K562 (cell line): ENCODE data around the gene ITGA7. TPM values are rescaled to one million over a fixed set of nuclear protein-coding genes. Genes with fewer than 3 reads are reported as not detected.

Source experiments
- EGR1 ChIP-seq: fragments of 450-650 bp; conservative IDR thresholded peaks from 2 replicates; pipeline ENCODE4 v1.6.1; 2017; ENCODE audit warnings: mild to moderate bottlenecking
- GATAD2A ChIP-seq: fragments of 450-650 bp; IDR thresholded peaks from 2 replicates; pipeline ENCODE4 v1.6.1; 2017
- HOXB6 ChIP-seq: fragments of 250-450 bp; sonication (Bioruptor Pico); IDR thresholded peaks from 2 replicates; pipeline ENCODE4 v1.5.1; 2022; ENCODE audit warnings: mild to moderate bottlenecking, borderline replicate concordance
- IRF2 ChIP-seq: sonication (generic); formaldehyde crosslinking; IDR thresholded peaks from 2 replicates; pipeline ENCODE4 v1.8.1; 2022; ENCODE audit warnings: mild to moderate bottlenecking, missing genetic modification reagents
- JUND ChIP-seq, 2 experiments: IDR thresholded peaks; 2 replicates in 1 of 2; 3 replicates in 1 of 2; pipeline ENCODE4 v1.6.1; 2011; ENCODE audit warnings: borderline replicate concordance in 2 of 2, low read depth in 2 of 2, low read length in 2 of 2, improper control_type of control experiment in 1 of 2, missing biosample characterization in 1 of 2, missing genetic modification characterization in 1 of 2, missing genetic modification reagents in 1 of 2
- L3MBTL2 ChIP-seq: fragments of 450-650 bp; IDR thresholded peaks from 2 replicates; pipeline ENCODE4 v1.6.1; 2016; ENCODE audit warnings: mild to moderate bottlenecking, moderate library complexity
- MAFG ChIP-seq: fragments of 450-650 bp; conservative IDR thresholded peaks from 2 replicates; pipeline ENCODE4 v1.6.1; 2016; ENCODE audit warnings: missing genetic modification characterization, missing compliant biosample characterization
- NFIX ChIP-seq: fragments of 250-450 bp; sonication (Bioruptor Pico); IDR thresholded peaks from 2 replicates; pipeline ENCODE4 v1.4.0; 2020; ENCODE audit warnings: low read depth, mild to moderate bottlenecking, moderate library complexity
- NR1H2 ChIP-seq: sonication (generic); formaldehyde crosslinking; IDR thresholded peaks from 2 replicates; pipeline ENCODE4 v1.4.0; 2020; ENCODE audit warnings: mild to moderate bottlenecking, missing genetic modification reagents
- RBM25 ChIP-seq: fragments of 200-400 bp; formaldehyde crosslinking; IDR thresholded peaks from 2 replicates; pipeline ENCODE4 v1.6.1; 2018; ENCODE audit warnings: low read length, low read depth, moderate library complexity; ENCODE audit not compliant: severe bottlenecking
- ZBTB8A ChIP-seq: fragments of 450-650 bp; IDR thresholded peaks from 2 replicates; pipeline ENCODE4 v1.6.1; 2018; ENCODE audit warnings: mild to moderate bottlenecking, moderate library complexity; ENCODE audit not compliant: partially characterized antibody
- polyA plus RNA-seq, 8 experiments: library from polyadenylated mRNA; depleted of rRNA in 4 of 8; stranded (reverse) in 5 of 8; unstranded in 3 of 8; fragments of >200 nt; fragmentation: Nextera tagmentation in 2 of 8; fragmentation: Illumina TruSeq in 1 of 8; extraction: Ambion mirVana in 2 of 8; extraction: Trizol in 1 of 8; gene quantifications; 2 replicates each; pipeline versions ENCODE4 v1.2.1 to v1.2.3, GENCODE V29; 2011 to 2014; ENCODE audit warnings: inconsistent platforms in 1 of 8, missing spikeins in 1 of 8
- total RNA-seq, 7 experiments: library from RNA; depleted of rRNA in 6 of 7; stranded (reverse); fragments of >200 nt in 6 of 7; fragmentation: Illumina TruSeq in 2 of 7; extraction: Trizol in 2 of 7; gene quantifications; 2 replicates each; pipeline versions ENCODE4 v1.2.1 to v1.2.3, GENCODE V29; 2011 to 2021; ENCODE audit warnings: low replicate concordance in 1 of 7
- TF ChIP-seq, protein P1 (sequence below): sonication (generic); formaldehyde crosslinking; IDR thresholded peaks from 2 replicates; pipeline ENCODE4 v1.9.0; 2022; ENCODE audit warnings: mild to moderate bottlenecking, missing genetic modification reagents
- TF ChIP-seq, protein P2 (sequence below): fragments of 450-650 bp; IDR thresholded peaks from 2 replicates; pipeline ENCODE4 v1.6.1; 2016; ENCODE audit warnings: missing biosample characterization, missing genetic modification characterization
- TF ChIP-seq, protein P3 (sequence below): fragments of 250-450 bp; sonication (Bioruptor Pico); IDR thresholded peaks from 2 replicates; pipeline ENCODE4 v1.5.1; 2021; ENCODE audit warnings: mild to moderate bottlenecking
- TF ChIP-seq, protein P4 (sequence below): fragments of 450-650 bp; IDR thresholded peaks from 2 replicates; pipeline ENCODE4 v1.6.1; 2016; ENCODE audit warnings: antibody characterized with exemption
- TF ChIP-seq, protein P5 (sequence below): fragments of 250-450 bp; sonication (Bioruptor Pico); IDR thresholded peaks from 2 replicates; pipeline ENCODE4 v1.4.0; 2020; ENCODE audit warnings: borderline replicate concordance
- TF ChIP-seq, protein P6 (sequence below): fragments of 450-650 bp; IDR thresholded peaks from 2 replicates; pipeline ENCODE4 v1.6.1; 2018; ENCODE audit not compliant: partially characterized antibody

Gene ITGA7
- total and polyA plus RNA-seq, 9 of the 15 experiments (the other 6 are each of a cell fraction or from before 2014, with no cell fraction given) = 0.11 to 2.3 (median 0.56) TPM; not detected in 1

DNA sequence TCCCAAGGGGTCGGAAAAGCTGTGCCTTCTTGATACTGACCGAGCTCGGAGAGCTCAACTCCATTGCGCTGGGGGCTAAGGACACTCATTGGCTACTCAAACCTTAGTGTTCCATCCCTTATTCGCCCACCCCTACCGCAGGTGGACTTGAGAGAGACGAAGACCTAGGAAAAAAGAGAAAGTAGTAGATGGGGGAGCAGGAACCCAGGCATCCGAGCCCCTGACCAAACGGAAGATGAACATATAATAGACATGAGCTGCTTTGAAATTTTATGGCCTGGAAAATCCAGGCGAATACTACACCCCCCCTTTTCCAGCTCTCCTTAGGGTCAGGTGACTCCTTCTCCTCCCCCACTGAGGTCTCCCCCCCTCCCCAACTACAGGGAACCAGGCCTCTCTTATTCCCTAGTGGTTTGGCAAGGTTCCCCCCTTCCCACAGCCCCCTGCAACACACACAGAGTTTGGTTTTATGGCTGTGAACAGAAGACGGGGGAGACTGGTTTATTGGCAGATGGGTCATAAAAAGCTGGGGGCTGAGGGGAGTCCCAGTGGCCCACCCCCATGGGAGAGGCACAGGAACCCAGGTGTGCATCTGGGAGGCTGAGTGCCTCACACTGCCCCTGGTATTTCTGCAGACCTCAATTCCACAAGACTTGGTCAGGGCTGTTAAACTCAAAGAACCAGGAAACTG lies 36.8 kb upstream of the ITGA7 start (continued):
- TF ChIP-seq, protein P1, sequence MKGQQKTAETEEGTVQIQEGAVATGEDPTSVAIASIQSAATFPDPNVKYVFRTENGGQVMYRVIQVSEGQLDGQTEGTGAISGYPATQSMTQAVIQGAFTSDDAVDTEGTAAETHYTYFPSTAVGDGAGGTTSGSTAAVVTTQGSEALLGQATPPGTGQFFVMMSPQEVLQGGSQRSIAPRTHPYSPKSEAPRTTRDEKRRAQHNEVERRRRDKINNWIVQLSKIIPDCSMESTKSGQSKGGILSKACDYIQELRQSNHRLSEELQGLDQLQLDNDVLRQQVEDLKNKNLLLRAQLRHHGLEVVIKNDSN (CRISPR knock-in tag) = 0 out of 2 replicates have a peak, but pooled peaks have one; percentile 15
- TF ChIP-seq JUND (IDR thresholded peaks at IDR 0.05; ENCODE audit: borderline replicate concordance, low read depth, low read length) (no peak), JUND (tag; IDR thresholded peaks at IDR 0.05; ENCODE audit: borderline replicate concordance, low read depth, low read length) (no peak), RBM25 (no peak), MAFG (tag) (no peak), L3MBTL2 (0 out of 2 replicates have a peak, but pooled peaks have one; percentile 32), GATAD2A (no peak), NFIX (CRISPR knock-in tag) (no peak), HOXB6 (CRISPR knock-in tag) (no peak), NR1H2 (no peak), EGR1 (no peak), ZBTB8A (no peak), IRF2 (no peak)
- TF ChIP-seq, protein P2, sequence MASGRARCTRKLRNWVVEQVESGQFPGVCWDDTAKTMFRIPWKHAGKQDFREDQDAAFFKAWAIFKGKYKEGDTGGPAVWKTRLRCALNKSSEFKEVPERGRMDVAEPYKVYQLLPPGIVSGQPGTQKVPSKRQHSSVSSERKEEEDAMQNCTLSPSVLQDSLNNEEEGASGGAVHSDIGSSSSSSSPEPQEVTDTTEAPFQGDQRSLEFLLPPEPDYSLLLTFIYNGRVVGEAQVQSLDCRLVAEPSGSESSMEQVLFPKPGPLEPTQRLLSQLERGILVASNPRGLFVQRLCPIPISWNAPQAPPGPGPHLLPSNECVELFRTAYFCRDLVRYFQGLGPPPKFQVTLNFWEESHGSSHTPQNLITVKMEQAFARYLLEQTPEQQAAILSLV (tag) = no peak
- TF ChIP-seq, protein P3, sequence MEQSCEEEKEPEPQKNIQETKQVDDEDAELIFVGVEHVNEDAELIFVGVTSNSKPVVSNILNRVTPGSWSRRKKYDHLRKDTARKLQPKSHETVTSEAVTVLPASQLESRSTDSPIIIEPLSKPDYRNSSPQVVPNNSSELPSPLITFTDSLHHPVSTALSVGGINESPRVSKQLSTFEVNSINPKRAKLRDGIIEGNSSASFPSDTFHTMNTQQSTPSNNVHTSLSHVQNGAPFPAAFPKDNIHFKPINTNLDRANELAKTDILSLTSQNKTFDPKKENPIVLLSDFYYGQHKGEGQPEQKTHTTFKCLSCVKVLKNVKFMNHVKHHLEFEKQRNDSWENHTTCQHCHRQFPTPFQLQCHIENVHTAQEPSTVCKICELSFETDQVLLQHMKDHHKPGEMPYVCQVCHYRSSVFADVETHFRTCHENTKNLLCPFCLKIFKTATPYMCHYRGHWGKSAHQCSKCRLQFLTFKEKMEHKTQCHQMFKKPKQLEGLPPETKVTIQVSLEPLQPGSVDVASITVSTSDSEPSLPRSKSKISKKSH = no peak
- TF ChIP-seq, protein P4, sequence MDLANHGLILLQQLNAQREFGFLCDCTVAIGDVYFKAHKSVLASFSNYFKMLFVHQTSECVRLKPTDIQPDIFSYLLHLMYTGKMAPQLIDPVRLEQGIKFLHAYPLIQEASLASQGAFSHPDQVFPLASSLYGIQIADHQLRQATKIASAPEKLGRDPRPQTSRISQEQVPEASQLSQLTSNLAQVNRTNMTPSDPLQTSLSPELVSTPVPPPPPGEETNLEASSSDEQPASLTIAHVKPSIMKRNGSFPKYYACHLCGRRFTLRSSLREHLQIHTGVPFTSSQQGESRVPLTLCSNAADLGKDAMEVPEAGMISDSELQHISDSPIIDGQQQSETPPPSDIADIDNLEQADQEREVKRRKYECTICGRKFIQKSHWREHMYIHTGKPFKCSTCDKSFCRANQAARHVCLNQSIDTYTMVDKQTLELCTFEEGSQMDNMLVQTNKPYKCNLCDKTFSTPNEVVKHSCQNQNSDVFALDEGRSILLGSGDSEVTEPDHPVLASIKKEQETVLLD = peak; percentile 37; the same call in 1 of the 2 replicates
- TF ChIP-seq, protein P5, sequence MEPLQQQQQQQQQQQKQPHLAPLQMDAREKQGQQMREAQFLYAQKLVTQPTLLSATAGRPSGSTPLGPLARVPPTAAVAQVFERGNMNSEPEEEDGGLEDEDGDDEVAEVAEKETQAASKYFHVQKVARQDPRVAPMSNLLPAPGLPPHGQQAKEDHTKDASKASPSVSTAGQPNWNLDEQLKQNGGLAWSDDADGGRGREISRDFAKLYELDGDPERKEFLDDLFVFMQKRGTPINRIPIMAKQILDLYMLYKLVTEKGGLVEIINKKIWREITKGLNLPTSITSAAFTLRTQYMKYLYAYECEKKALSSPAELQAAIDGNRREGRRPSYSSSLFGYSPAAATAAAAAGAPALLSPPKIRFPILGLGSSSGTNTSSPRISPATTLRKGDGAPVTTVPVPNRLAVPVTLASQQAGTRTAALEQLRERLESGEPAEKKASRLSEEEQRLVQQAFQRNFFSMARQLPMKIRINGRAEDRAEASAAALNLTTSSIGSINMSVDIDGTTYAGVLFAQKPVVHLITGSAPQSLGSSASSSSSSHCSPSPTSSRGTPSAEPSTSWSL (CRISPR knock-in tag) = no peak
- TF ChIP-seq, protein P6, sequence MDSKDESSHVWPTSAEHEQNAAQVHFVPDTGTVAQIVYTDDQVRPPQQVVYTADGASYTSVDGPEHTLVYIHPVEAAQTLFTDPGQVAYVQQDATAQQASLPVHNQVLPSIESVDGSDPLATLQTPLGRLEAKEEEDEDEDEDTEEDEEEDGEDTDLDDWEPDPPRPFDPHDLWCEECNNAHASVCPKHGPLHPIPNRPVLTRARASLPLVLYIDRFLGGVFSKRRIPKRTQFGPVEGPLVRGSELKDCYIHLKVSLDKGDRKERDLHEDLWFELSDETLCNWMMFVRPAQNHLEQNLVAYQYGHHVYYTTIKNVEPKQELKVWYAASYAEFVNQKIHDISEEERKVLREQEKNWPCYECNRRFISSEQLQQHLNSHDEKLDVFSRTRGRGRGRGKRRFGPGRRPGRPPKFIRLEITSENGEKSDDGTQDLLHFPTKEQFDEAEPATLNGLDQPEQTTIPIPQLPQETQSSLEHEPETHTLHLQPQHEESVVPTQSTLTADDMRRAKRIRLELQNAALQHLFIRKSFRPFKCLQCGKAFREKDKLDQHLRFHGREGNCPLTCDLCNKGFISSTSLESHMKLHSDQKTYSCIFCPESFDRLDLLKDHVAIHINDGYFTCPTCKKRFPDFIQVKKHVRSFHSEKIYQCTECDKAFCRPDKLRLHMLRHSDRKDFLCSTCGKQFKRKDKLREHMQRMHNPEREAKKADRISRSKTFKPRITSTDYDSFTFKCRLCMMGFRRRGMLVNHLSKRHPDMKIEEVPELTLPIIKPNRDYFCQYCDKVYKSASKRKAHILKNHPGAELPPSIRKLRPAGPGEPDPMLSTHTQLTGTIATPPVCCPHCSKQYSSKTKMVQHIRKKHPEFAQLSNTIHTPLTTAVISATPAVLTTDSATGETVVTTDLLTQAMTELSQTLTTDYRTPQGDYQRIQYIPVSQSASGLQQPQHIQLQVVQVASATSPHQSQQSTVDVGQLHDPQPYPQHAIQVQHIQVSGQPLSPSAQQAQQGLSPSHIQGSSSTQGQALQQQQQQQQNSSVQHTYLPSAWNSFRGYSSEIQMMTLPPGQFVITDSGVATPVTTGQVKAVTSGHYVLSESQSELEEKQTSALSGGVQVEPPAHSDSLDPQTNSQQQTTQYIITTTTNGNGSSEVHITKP = peak; percentile 26
